CD1c-positive myeloid dendritic cell (primary cell): ENCODE results near the gene UROC1.

Source experiments
- DNase-seq: peaks from one replicate; pipeline ENCODE4 v3.0.0-alpha.2; 2016; ENCODE audit errors: extremely low spot score

The UROC1 gene

GRCh38 chr3:126440709-126440995, 76.9 kb downstream of the UROC1 start:
- DNase-seq: no peak

- no peak for DNase-seq
Measured at GRCh38 chr3:126439968-126440708, 77.4 kb downstream of the UROC1 start.

- no peak for DNase-seq
Measured at GRCh38 chr3:126439346-126439967, 78.1 kb downstream of the UROC1 start.

- DNase-seq: no peak
Measured at GRCh38 chr3:126438746-126439145, 78.8 kb downstream of the UROC1 start.

GRCh38 chr3:126438186-126438585, 79.4 kb downstream of the UROC1 start:
- DNase-seq: no peak

- DNase-seq: no peak
Measured at GRCh38 chr3:126436826-126437717, 80.5 kb downstream of the UROC1 start.

- DNase-seq: no peak
Measured at GRCh38 chr3:126435456-126436315, 81.9 kb downstream of the UROC1 start.

GRCh38 chr3:126434931-126435411, 82.6 kb downstream of the UROC1 start:
- DNase-seq: no peak

- DNase-seq: no peak
Measured at GRCh38 chr3:126434264-126434590, 83.3 kb downstream of the UROC1 start.

GRCh38 chr3:126433496-126434263, 83.9 kb downstream of the UROC1 start:
- DNase-seq: no peak

- no peak for DNase-seq
Measured at GRCh38 chr3:126433105-126433430, 84.5 kb downstream of the UROC1 start.

- no peak for DNase-seq
Measured at GRCh38 chr3:126432361-126433104, 85.0 kb downstream of the UROC1 start.
